Measurements from ENCODE around the gene CNNM1.

Gene CNNM1

GRCh38 chr10:99370993-99371392, 41.8 kb downstream of the CNNM1 start:
- no peak for DNase-seq (ENCODE audit: low read depth in 1 of 2, low spot score in 1 of 2)

GRCh38 chr10:99372546-99373271, 43.6 kb downstream of the CNNM1 start:
- no peak for DNase-seq (ENCODE audit: low read depth in 1 of 2, low spot score in 1 of 2)

- no peak for DNase-seq (ENCODE audit: low read depth in 1 of 2, low spot score in 1 of 2)
Measured at GRCh38 chr10:99374526-99374925, 45.4 kb downstream of the CNNM1 start.

- no peak for DNase-seq (ENCODE audit: low read depth in 1 of 2, low spot score in 1 of 2)
Measured at GRCh38 chr10:99374972-99375371, 45.8 kb downstream of the CNNM1 start.

GRCh38 chr10:99375426-99375825, 46.3 kb downstream of the CNNM1 start:
- no peak for DNase-seq (ENCODE audit: low read depth in 1 of 2, low spot score in 1 of 2)

- no peak for DNase-seq (ENCODE audit: low read depth in 1 of 2, low spot score in 1 of 2)
Measured at GRCh38 chr10:99382176-99382575, 53.0 kb downstream of the CNNM1 start.

- no peak for DNase-seq (ENCODE audit: low read depth in 1 of 2, low spot score in 1 of 2)
Measured at GRCh38 chr10:99387071-99387470, 57.9 kb downstream of the CNNM1 start.

GRCh38 chr10:99387541-99387940, 58.4 kb downstream of the CNNM1 start:
- DNase-seq (ENCODE audit: low read depth in 1 of 2, low spot score in 1 of 2): no peak

- DNase-seq (ENCODE audit: low read depth in 1 of 2, low spot score in 1 of 2): no peak
Measured at GRCh38 chr10:99389729-99390480, 60.7 kb downstream of the CNNM1 start.

- DNase-seq (ENCODE audit: low read depth in 1 of 2, low spot score in 1 of 2): no peak
Measured at GRCh38 chr10:99391346-99391745, 62.2 kb downstream of the CNNM1 start.

- no peak for DNase-seq (ENCODE audit: low read depth in 1 of 2, low spot score in 1 of 2)
Measured at GRCh38 chr10:99393036-99393435, 63.9 kb downstream of the CNNM1 start.

- DNase-seq (ENCODE audit: low read depth in 1 of 2, low spot score in 1 of 2): no peak
Measured at GRCh38 chr10:99393683-99394082, 64.5 kb downstream of the CNNM1 start.

- DNase-seq (ENCODE audit: low read depth in 1 of 2, low spot score in 1 of 2): no peak
Measured at GRCh38 chr10:99394256-99394655, 65.1 kb downstream of the CNNM1 start.

- no peak for DNase-seq (ENCODE audit: low read depth in 1 of 2, low spot score in 1 of 2)
Measured at GRCh38 chr10:99394761-99395386, 65.7 kb downstream of the CNNM1 start.

GRCh38 chr10:99395750-99396445, 66.7 kb downstream of the CNNM1 start:
- DNase-seq (ENCODE audit: low read depth in 1 of 2, low spot score in 1 of 2): no peak

GRCh38 chr10:99396471-99396870, 67.3 kb downstream of the CNNM1 start:
- no peak for DNase-seq (ENCODE audit: low read depth in 1 of 2, low spot score in 1 of 2)

GRCh38 chr10:99399664-99400063, 70.5 kb downstream of the CNNM1 start:
- DNase-seq (ENCODE audit: low read depth in 1 of 2, low spot score in 1 of 2): no peak

GRCh38 chr10:99403674-99404073, 74.5 kb downstream of the CNNM1 start:
- DNase-seq (ENCODE audit: low read depth in 1 of 2, low spot score in 1 of 2): no peak

GRCh38 chr10:99406149-99406548, 77.0 kb downstream of the CNNM1 start:
- DNase-seq (ENCODE audit: low read depth in 1 of 2, low spot score in 1 of 2): no peak

GRCh38 chr10:99410146-99410545, 81.0 kb downstream of the CNNM1 start:
- DNase-seq (ENCODE audit: low read depth in 1 of 2, low spot score in 1 of 2): no peak

- DNase-seq (ENCODE audit: low read depth in 1 of 2, low spot score in 1 of 2): no peak
Measured at GRCh38 chr10:99410876-99411275, 81.7 kb downstream of the CNNM1 start.

GRCh38 chr10:99411546-99411945, 82.4 kb downstream of the CNNM1 start:
- DNase-seq (ENCODE audit: low read depth in 1 of 2, low spot score in 1 of 2): no peak
